Smooth muscle cell (in vitro differentiated cells): ENCODE data around the gene DIPK1B. TPM values are rescaled to one million over a fixed set of nuclear protein-coding genes. Genes with fewer than 3 reads are reported as not detected.

Experiments
- DNase-seq: peaks from one replicate; lab custom pipeline; 2025; ENCODE audit not compliant: unreplicated experiment; lab: John Stamatoyannopoulos, UW
- H2AFZ ChIP-seq: fragments of 200-600 bp; sonication (generic); 2 replicates; pipeline ENCODE4 v1.6.0; 2016; ENCODE audit warnings: antibody characterized with exemption, low read depth, mild to moderate bottlenecking
- H3F3A ChIP-seq: fragments of 200-600 bp; sonication (generic); 2 replicates; pipeline ENCODE4 v1.6.0; 2017; ENCODE audit warnings: antibody characterized with exemption, low read depth
- H3K27ac ChIP-seq: fragments of 200-600 bp; sonication (generic); 2 replicates; pipeline ENCODE4 v1.5.1; 2016; ENCODE audit warnings: low read depth, mild to moderate bottlenecking
- H3K27me3 ChIP-seq: fragments of 200-600 bp; sonication (generic); 2 replicates; pipeline ENCODE4 v1.6.1; 2016; ENCODE audit warnings: low read depth, mild to moderate bottlenecking
- H3K36me3 ChIP-seq: fragments of 200-600 bp; sonication (generic); 2 replicates; pipeline ENCODE4 v1.5.1; 2016; ENCODE audit warnings: low read depth
- H3K4me1 ChIP-seq: fragments of 200-600 bp; sonication (generic); 2 replicates; pipeline ENCODE4 v1.5.1; 2016; ENCODE audit warnings: low read depth
- H3K4me2 ChIP-seq: fragments of 200-600 bp; sonication (generic); 2 replicates; pipeline ENCODE4 v1.6.0; 2016; ENCODE audit warnings: mild to moderate bottlenecking
- H3K4me3 ChIP-seq: fragments of 200-600 bp; sonication (generic); 2 replicates; pipeline ENCODE4 v1.5.1; 2016; ENCODE audit warnings: mild to moderate bottlenecking
- H3K79me2 ChIP-seq: fragments of 200-600 bp; sonication (generic); 2 replicates; pipeline ENCODE4 v1.6.0; 2016; ENCODE audit warnings: low read depth, mild to moderate bottlenecking
- H3K9ac ChIP-seq: fragments of 200-600 bp; sonication (generic); 2 replicates; pipeline ENCODE4 v1.6.0; 2016; ENCODE audit warnings: low read depth
- H3K9me3 ChIP-seq: fragments of 200-600 bp; sonication (generic); replicated peaks from 2 replicates; pipeline ENCODE4 v1.5.1; 2016; ENCODE audit warnings: low read depth
- H4K20me1 ChIP-seq: fragments of 200-600 bp; sonication (generic); 2 replicates; pipeline ENCODE4 v1.6.0; 2016; ENCODE audit warnings: low read depth
- WGBS: methylation state at CpG from one replicate; pipeline ENCODE4 v1.1.7; 2016; ENCODE audit warnings: low lambda C conversion rate; 5-methylcytosine and 5-hydroxymethylcytosine counted together
- polyA plus RNA-seq: library from polyadenylated mRNA; unstranded; fragments of >200 nt; fragmentation: Nextera tagmentation; extraction: Ambion mirVana; gene quantifications from 2 replicates; pipeline ENCODE4 v1.2.1, GENCODE V29; 2016
- total RNA-seq: library from RNA; depleted of rRNA; stranded (reverse); fragments of >200 nt; gene quantifications from 2 replicates; pipeline ENCODE4 v1.2.3, GENCODE V29; 2014
- TF ChIP-seq, protein P1 (sequence below): fragments of 200-600 bp; sonication (generic); IDR thresholded peaks from 2 replicates; pipeline ENCODE4 v1.5.1; 2017; ENCODE audit warnings: borderline replicate concordance, mild to moderate bottlenecking, antibody characterized with exemption; ENCODE audit not compliant: insufficient read depth, poor library complexity, severe bottlenecking

DIPK1B gene
- total and polyA plus RNA-seq, 2 experiments from 2014 or later, result 14.6 to 58.5 TPM

DNA sequence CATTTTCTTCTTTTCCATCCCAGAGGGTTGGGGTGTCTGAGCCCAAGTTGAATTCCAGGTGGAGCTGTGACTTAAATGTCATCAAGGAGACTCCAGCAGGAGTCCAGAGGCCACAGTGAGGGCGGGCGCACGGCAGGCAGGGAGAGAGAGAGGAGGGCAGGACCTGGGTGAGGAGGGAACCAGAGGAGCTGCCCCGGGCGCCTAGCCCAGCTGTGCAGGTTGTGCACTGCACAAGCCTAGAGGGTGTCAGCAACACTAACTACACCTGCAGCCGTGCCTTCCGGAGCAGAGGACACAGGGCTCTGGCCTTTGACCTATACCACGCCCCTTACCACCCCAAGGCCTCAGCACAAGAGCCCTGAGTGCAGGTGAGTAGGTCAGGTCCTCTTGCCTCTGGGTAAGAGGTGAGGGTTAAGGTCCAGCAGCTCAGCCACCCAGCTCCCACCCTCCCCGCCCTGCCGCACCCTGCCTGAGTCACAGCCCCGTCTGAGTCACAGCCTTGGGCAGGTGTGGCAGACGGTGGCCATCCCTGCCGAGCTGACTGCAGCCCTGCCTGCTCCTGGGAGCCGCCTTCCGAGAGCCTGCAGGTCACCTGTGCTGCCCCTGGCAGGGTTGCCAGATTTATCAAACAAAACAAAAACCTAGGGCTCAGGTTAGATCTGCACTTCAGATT lies 18.7 kb upstream of the DIPK1B start:
- Histone ChIP-seq H3K4me1 (no peaks in the 10 kb centered on the region), H3K4me2 (no peak overlapping the region), H3K27me3 (no peaks in the 10 kb centered on the region), H3F3A (peaks cover under 1% of the 10 kb centered on the region), H3K4me3 (no peak overlapping the region), H3K79me2 (no peaks in the 10 kb centered on the region), H3K36me3 (no peaks in the 10 kb centered on the region), H3K9me3 (no peaks in the 10 kb centered on the region), H2AFZ (no peak overlapping the region), H4K20me1 (no peaks in the 10 kb centered on the region), H3K27ac (peak overlapping the region; percentile 64), H3K9ac (no peak overlapping the region)
- WGBS, result 54% methylated on average over 15 of the region's 15 CpGs
- DNase-seq, result no peak
- TF ChIP-seq, protein P1, sequence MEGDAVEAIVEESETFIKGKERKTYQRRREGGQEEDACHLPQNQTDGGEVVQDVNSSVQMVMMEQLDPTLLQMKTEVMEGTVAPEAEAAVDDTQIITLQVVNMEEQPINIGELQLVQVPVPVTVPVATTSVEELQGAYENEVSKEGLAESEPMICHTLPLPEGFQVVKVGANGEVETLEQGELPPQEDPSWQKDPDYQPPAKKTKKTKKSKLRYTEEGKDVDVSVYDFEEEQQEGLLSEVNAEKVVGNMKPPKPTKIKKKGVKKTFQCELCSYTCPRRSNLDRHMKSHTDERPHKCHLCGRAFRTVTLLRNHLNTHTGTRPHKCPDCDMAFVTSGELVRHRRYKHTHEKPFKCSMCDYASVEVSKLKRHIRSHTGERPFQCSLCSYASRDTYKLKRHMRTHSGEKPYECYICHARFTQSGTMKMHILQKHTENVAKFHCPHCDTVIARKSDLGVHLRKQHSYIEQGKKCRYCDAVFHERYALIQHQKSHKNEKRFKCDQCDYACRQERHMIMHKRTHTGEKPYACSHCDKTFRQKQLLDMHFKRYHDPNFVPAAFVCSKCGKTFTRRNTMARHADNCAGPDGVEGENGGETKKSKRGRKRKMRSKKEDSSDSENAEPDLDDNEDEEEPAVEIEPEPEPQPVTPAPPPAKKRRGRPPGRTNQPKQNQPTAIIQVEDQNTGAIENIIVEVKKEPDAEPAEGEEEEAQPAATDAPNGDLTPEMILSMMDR, result no peak

DNA sequence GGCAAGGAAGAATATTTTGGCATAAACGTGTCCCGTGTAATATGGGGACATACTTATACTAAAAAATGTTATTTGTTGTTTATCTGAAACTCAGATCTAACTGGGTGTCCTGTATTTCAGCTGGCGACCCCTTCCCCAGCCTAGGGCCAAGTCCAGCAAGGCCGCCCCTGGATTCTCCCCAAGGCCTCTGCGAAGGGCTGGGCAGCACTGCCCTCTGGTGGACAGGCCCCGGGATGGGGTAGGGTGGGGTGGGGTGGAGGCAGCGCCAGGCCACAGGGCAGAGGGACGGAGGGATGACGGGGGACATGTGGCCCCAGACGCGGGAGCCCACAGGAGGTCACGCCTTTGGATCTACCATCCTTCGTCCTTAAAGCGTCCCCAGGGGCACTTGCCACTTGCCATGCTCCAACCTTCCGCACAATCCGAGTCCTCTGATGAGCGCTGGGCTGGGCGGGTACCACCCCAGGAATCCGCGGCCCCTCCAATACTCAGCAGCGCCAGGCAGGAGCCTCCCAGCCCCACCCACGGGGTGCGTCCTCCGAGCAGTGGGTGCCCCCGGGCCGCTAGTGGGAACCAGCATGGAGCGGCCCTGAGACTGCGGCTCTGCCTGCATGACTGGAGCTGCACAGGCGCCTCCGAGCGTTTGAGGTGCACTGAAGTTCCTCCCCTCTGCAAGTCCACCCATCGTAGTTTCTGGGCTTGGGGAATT lies 18.1 kb upstream of the DIPK1B start:
- H3K4me3 ChIP-seq, result no peak overlapping the region
- H3K36me3 ChIP-seq, result no peaks in the 10 kb centered on the region
- no peaks in the 10 kb centered on the region for H3K27me3 ChIP-seq
- no peaks in the 10 kb centered on the region for H4K20me1 ChIP-seq
- H3K9ac ChIP-seq, result no peak overlapping the region
- H3F3A ChIP-seq, result no peaks in the 10 kb centered on the region
- H2AFZ ChIP-seq, result no peak overlapping the region
- no peaks in the 10 kb centered on the region for H3K9me3 ChIP-seq
- H3K27ac ChIP-seq, result peak overlapping the region; percentile 64
- DNase-seq, result no peak
- H3K79me2 ChIP-seq, result no peaks in the 10 kb centered on the region
- 54% methylated on average over 26 of the region's 32 CpGs for WGBS
- H3K4me2 ChIP-seq, result no peak overlapping the region
- H3K4me1 ChIP-seq, result no peaks in the 10 kb centered on the region
- TF ChIP-seq, protein P1, result peak; percentile 63

DNA sequence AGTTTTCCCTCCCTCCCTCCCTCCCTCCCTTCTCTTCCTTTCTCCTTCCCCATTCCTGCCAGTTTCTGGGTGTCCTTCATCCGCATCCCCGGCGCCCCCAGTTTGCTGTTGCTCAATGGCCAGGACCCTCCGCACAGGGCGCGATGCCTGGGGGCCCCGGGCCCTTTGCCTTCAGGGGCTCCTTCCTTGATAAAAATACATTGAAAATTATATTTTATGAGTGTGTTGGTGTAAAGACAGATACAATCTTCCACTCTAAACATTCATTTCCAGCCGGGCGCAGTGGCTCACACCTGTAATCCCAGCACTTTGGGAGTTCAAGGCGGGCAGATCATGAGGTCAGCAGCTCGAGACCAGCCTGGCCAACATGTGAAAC lies 17.5 kb upstream of the DIPK1B start:
- no peaks in the 10 kb centered on the region for H3K4me1 ChIP-seq
- no peak for DNase-seq
- H3K4me2 ChIP-seq, result no peak overlapping the region
- H3K79me2 ChIP-seq, result no peaks in the 10 kb centered on the region
- WGBS, result 92% methylated on average over 11 of the region's 11 CpGs
- no peak overlapping the region for H3K4me3 ChIP-seq
- H3K27me3 ChIP-seq, result no peaks in the 10 kb centered on the region
- H3K9me3 ChIP-seq, result no peaks in the 10 kb centered on the region
- TF ChIP-seq, protein P1, result no peak
- H3F3A ChIP-seq, result no peaks in the 10 kb centered on the region
- no peak overlapping the region for H2AFZ ChIP-seq
- H3K36me3 ChIP-seq, result no peaks in the 10 kb centered on the region
- no peak overlapping the region for H3K27ac ChIP-seq
- H3K9ac ChIP-seq, result no peak overlapping the region
- no peaks in the 10 kb centered on the region for H4K20me1 ChIP-seq
